ENCODE measurements around the gene HDAC4. TPM values are rescaled to one million over a fixed set of nuclear protein-coding genes. Genes with fewer than 3 reads are reported as not detected.

HDAC4 gene
- total RNA-seq, 1 experiment from 2014 or later = 32.0 TPM

DNA sequence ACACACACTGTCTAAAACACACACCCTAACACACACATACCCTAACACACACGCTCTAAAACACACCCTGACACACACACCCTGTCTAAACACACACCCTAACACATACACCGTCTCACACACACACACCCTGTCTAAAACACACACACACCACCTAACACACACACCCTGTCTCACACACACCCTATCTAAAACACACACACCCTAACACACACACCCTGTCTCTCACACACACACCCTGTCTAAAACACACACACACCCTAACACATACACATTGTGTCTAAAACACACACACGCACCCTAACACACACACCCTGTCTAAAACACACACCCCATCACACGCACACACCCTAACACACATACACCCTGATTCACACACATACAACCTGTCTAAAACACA lies 54.1 kb downstream of the HDAC4 start:
- no peak overlapping the region for H3K4ac ChIP-seq (ENCODE audit: low read depth, low read length)
- no peak overlapping the region for H4K91ac ChIP-seq (ENCODE audit: insufficient read length, low read depth, low read length)
- no peak overlapping the region for H2AFZ ChIP-seq (ENCODE audit: low read length)
- H3K23me2 ChIP-seq (ENCODE audit: insufficient read length, low read depth, low read length, poor library complexity, severe bottlenecking) = no peaks in the 10 kb centered on the region
- H3K56ac ChIP-seq (ENCODE audit: insufficient read length, low read depth, low read length) = no peak overlapping the region
- H3K27me3 Mint-ChIP-seq (ENCODE audit: low read depth) = no peaks in the 10 kb centered on the region
- H2BK120ac ChIP-seq (ENCODE audit: low read depth, low read length, poor library complexity, severe bottlenecking) = no peak overlapping the region
- H2BK5ac ChIP-seq (ENCODE audit: insufficient read length, low read length) = no peak overlapping the region
- no peak overlapping the region for H3K23ac ChIP-seq (ENCODE audit: insufficient read length, low read depth, low read length)
- H2BK15ac ChIP-seq (ENCODE audit: low read depth, low read length) = no peak overlapping the region
- H3K79me1 ChIP-seq (ENCODE audit: insufficient read depth, low read depth, low read length, poor library complexity, severe bottlenecking) = no peaks in the 10 kb centered on the region
- no peaks in the 10 kb centered on the region for H4K20me1 ChIP-seq (ENCODE audit: control insufficient read depth, insufficient read depth, insufficient read length)
- peaks cover 0 to 3% of the 10 kb centered on the region in 2 experiments; a peak in 4 of 5 replicates for H3K9me3 Mint-ChIP-seq
- no peak overlapping the region for H2AK5ac ChIP-seq (ENCODE audit: insufficient read length, low read length)
- no peak overlapping the region for H4K8ac ChIP-seq (replicated peaks; ENCODE audit: insufficient read length, low read depth, low read length)
- no peak overlapping the region for H3K14ac ChIP-seq (ENCODE audit: insufficient read depth, low read length)
- no peak overlapping the region for H3K18ac ChIP-seq (ENCODE audit: insufficient read length, low read depth, low read length)
- no peak overlapping the region for H3K27ac ChIP-seq (ENCODE audit: insufficient read length, low read depth, low read length)
- H2BK20ac ChIP-seq (ENCODE audit: low read depth, low read length, poor library complexity, severe bottlenecking) = no peak overlapping the region
- H3K4me1 ChIP-seq (ENCODE audit: insufficient read depth, low read length) = no peaks in the 10 kb centered on the region
- peaks cover 8 to 16% of the 10 kb centered on the region in 2 experiments for H3K4me1 Mint-ChIP-seq
- H3T11ph ChIP-seq (ENCODE audit: low read length) = no peak overlapping the region
- H4K5ac ChIP-seq (ENCODE audit: insufficient read length, low read depth, low read length) = no peak overlapping the region
- no peak overlapping the region for H2BK12ac ChIP-seq (ENCODE audit: insufficient read length, low read depth, low read length)
- no peak overlapping the region for H3K27ac Mint-ChIP-seq
- peaks cover 13% of the 10 kb centered on the region; the same call in 1 of the 2 replicates for H3K79me2 ChIP-seq (ENCODE audit: insufficient read depth, low read length)
- H3K4me2 ChIP-seq (ENCODE audit: insufficient read depth, insufficient read length, low read length) = no peak overlapping the region
- no peak for DNase-seq
- H3K9ac ChIP-seq (ENCODE audit: extremely low read depth, insufficient read length, low read length) = no peak overlapping the region
- no peaks in the 10 kb centered on the region for H3K9me3 ChIP-seq (ENCODE audit: control insufficient read depth, low read depth, low read length)
- H3K4me3 Mint-ChIP-seq = no peak overlapping the region
- no peaks in the 10 kb centered on the region for H3K27me3 ChIP-seq (ENCODE audit: insufficient read depth, low read length)
- peaks cover 15 to 32% (median 28%) of the 10 kb centered on the region in 3 experiments for H3K36me3 Mint-ChIP-seq (ENCODE audit: insufficient read depth in 1 of 3, low read depth in 3 of 3)
- WGBS (ENCODE audit: extremely low coverage, insufficient read length, low lambda C conversion rate) = 100% methylated on average over 4 of the region's 4 CpGs
- TF ChIP-seq, protein P1, sequence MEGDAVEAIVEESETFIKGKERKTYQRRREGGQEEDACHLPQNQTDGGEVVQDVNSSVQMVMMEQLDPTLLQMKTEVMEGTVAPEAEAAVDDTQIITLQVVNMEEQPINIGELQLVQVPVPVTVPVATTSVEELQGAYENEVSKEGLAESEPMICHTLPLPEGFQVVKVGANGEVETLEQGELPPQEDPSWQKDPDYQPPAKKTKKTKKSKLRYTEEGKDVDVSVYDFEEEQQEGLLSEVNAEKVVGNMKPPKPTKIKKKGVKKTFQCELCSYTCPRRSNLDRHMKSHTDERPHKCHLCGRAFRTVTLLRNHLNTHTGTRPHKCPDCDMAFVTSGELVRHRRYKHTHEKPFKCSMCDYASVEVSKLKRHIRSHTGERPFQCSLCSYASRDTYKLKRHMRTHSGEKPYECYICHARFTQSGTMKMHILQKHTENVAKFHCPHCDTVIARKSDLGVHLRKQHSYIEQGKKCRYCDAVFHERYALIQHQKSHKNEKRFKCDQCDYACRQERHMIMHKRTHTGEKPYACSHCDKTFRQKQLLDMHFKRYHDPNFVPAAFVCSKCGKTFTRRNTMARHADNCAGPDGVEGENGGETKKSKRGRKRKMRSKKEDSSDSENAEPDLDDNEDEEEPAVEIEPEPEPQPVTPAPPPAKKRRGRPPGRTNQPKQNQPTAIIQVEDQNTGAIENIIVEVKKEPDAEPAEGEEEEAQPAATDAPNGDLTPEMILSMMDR (conservative IDR thresholded peaks at IDR 0.05) = no peak
